Mononuclear cell (primary cell): Measurements from ENCODE around the gene KAT7. TPM values are rescaled to one million over a fixed set of nuclear protein-coding genes. Genes with fewer than 3 reads are reported as not detected.
"Not testable (repeated sequence)": the region's sequence is repeated elsewhere in the genome, so short reads cannot be mapped to it uniquely, and the experiment has no call there.

Experiments used
- H3K27me3 ChIP-seq: 2 replicates; pipeline ENCODE4 v1.6.0; 2011; ENCODE audit warnings: low read length, control low read depth; ENCODE audit not compliant: insufficient read depth
- H3K4me1 ChIP-seq: 2 replicates; pipeline ENCODE4 v1.5.1; 2011; ENCODE audit warnings: mild to moderate bottlenecking, low read length, control low read depth; ENCODE audit not compliant: insufficient read depth
- H3K4me3 ChIP-seq: 2 replicates; pipeline ENCODE4 v1.5.1; 2011; ENCODE audit warnings: mild to moderate bottlenecking, low read length, moderate library complexity
- H3K9me3 ChIP-seq: 2 replicates; pipeline ENCODE4 v1.5.1; 2011; ENCODE audit warnings: low read depth, mild to moderate bottlenecking, control low read depth, low read length
- total RNA-seq: library from RNA; depleted of rRNA; stranded (reverse); fragments of >200 nt; gene quantifications from one replicate; pipeline ENCODE4 v1.2.3, GENCODE V29; 2012

The KAT7 gene
- total RNA-seq, 1 donor: 133 TPM

DNA sequence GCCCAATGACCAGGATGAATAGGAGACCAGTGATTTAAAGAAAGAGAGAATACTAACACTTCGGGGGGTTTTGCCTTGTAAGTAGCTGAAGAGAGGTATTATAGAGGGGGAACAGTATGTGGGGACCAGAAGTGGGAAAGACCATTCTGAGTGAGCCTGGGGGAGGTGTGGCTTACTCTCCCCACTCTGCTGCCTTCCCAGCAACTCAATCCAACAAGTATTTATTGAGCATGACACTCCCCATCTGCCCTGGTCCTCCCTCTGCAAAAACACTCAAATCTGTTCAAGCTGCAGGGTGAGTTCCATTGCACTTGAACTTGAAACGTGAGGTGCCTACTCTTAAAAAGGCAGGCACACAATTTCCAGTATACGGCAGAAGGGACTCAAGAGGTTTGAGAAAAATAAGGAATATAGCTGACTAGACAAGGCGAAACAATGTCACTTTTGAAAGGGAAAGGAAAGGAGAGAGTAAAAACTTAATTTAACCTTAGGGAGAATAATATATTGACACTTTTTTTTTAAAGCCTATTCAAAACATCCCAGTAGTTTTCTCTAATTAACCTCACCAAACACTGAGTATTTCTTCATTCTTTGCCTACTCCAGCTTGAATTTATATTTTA lies 32.7 kb upstream of the KAT7 start:
- H3K27me3 ChIP-seq: no peaks in the 10 kb centered on the region
- no peaks in the 10 kb centered on the region for H3K9me3 ChIP-seq
- H3K4me1 ChIP-seq: peaks cover 75% of the 10 kb centered on the region
- H3K4me3 ChIP-seq: no peak overlapping the region

DNA sequence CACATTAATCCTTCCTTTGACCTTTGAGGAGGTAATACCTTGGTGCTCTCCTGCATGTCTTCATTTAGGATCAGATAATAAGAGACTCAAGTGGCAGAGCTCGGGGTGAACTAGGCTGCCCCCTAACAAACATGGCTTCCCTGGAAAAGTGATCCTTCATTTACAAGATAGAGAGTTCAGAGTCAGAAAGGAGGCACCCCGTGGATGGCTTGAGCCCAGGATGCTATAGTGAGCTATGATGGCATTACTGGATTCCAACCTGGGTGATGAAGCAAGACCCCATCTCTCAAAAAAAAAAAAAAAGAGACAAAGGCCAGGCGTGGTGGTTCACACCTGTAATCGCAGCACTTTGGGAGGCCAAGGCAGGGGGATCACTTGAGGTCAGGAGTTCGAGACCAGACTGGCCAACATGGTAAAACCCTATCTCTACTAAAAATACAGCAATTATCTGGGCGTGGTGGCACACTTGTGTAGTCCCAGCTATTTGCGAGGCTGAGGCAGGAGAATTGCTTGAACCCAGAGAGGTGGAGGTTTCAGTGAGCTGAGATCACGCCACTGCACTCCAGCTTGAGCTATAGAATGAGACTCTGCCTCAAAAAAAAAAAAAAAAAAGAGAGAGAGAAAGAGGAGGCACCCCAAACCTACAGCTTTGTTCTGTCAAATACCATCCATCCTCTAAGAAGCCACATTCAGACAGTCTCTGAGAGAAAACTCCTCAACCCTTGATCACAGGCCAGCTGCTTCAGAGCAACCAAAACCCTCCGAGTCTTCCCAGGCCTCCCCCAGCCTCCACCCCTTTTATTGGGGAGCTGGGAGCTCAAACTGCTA lies 31.9 kb upstream of the KAT7 start:
- peaks cover 83% of the 10 kb centered on the region for H3K4me1 ChIP-seq

DNA sequence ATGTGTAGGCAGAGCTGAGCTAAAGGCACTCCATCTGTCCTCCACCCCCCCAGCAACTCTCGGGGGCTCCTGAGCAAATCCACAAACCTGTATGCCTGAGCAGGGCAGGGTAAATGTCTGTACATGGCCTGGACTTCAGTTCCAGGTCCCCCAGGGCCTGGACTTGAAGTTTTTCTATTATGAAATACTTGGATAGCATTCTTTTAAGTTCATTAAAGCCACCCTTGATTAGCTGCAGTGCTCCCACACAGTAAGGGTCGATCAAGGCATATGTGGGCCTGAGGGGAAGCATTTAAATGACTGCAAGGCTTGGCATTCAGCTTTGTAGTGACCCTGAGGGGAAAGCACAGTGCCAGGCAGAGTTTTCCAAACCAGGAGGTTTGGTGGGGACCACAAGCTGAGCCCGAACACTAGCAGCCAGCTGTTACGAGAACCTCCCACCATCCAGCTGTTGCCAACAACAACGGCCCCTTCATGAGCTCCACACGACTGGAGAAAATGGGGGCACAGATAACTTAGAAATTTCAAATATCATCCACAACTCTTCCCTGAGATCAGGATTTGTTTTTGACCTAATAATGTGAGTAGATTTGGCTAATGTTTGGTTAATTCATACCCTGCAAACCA lies 31.2 kb upstream of the KAT7 start:
- Histone ChIP-seq H3K4me3 (no peak overlapping the region), H3K27me3 (no peaks in the 10 kb centered on the region), H3K4me1 (peaks cover 86% of the 10 kb centered on the region), H3K9me3 (no peaks in the 10 kb centered on the region)

More for the DNA sequence above, 31.9 kb upstream of the KAT7 start:
- Histone ChIP-seq H3K9me3 (no peaks in the 10 kb centered on the region), H3K4me3 (no peak overlapping the region), H3K27me3 (no peaks in the 10 kb centered on the region)

DNA sequence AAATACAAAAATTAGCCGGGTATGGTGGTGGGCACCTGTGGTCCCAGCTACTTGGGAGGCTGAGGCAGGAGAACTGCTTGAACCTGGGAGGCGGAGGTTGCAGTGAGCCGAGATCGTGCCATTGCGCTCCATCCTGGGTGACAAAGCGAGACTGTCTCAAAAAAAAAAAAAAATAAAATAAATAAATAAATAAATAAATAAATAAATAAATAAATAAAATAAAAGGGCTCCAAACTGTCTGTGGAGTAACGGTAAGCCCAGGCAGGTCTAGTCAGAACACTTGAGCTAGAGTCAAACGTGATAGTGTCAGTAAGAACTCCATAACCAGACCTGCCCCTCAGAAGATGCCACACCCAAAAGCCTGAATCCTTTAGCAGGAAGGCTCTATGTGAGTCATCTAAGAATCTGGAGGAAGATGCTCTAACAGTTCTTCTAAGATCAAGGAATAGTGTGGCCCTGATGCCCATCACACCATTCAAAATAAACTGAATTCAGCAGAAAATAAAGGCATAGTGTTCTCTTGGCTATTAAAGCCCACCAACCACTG lies 29.9 kb upstream of the KAT7 start:
- peaks cover 84% of the 10 kb centered on the region for H3K4me1 ChIP-seq
- not testable (repeated sequence) for H3K27me3 ChIP-seq, H3K4me3 ChIP-seq, H3K9me3 ChIP-seq

DNA sequence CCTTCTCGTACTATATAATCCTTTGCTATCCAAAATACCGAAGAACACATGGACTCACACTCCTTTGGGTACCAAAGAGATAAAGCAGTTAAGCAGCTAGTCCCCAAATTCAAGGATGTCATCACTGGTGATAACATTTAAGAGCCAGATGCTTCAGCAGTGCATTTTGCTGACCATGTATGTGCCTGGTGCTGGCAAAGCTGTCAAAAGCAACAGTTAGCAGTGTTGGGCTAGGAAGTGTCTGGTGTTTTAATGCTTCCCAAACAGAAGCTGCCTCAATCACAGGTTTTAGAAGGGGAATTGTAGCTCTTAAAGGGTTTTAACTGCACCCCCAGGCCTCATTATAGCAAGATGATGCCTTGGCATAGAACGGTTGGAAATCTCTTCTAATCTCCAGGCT lies 29.3 kb upstream of the KAT7 start:
- no peaks in the 10 kb centered on the region for H3K27me3 ChIP-seq
- H3K9me3 ChIP-seq: no peaks in the 10 kb centered on the region
- no peak overlapping the region for H3K4me3 ChIP-seq
- peaks cover 78% of the 10 kb centered on the region for H3K4me1 ChIP-seq

DNA sequence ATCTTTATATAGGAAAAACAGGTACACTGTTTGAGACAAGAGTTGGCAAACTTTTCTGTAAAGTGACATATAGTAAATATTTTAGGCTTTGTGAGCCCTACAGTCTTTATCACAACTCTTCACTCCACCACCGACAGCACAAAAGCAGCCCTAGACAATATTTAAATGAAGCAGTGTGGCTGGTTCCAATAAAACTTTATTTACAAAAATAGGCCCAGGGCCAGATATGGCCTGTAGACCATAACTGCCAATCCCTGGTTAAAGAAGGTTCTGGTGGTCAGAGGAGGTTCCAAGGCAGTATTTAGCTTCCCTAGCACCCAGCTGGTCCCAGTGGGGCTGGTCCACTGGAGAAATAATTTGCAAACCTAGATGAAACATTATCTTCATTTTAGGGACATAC lies 28.2 kb upstream of the KAT7 start:
- Histone ChIP-seq H3K27me3 (no peaks in the 10 kb centered on the region), H3K4me3 (no peak overlapping the region), H3K4me1 (peaks cover 73% of the 10 kb centered on the region), H3K9me3 (no peaks in the 10 kb centered on the region)

DNA sequence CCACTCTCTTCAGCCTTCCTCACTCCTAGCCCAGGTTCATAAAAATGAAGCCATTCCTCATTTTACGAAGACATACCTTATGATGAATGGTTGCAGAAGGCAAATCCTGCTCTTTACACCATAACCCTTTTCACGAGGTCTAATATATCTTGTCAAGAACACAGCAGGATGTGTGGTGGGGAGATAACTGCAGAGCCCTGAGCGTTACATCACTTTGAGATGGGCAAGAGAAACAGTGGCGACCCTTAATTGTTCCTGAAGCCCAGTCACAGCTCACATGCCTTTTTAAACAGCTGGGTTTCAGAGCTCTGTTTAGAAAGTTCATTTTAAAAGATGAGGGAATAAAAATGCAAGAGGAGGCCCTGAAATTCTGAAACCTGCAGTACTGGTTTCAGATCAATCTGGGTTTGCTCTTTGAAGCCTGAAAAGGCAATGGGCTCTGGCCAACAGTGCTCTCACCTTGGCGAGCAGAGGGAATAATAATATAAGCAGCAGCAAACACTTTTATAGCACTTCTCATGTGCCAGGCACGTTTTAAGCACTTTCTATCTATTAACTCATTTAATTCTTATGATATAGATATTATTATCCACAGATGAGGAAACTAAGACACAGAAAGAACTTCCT lies 27.4 kb upstream of the KAT7 start:
- Histone ChIP-seq H3K9me3 (no peaks in the 10 kb centered on the region), H3K4me1 (peaks cover 67% of the 10 kb centered on the region), H3K27me3 (no peaks in the 10 kb centered on the region), H3K4me3 (peak overlapping the region; percentile 4)

DNA sequence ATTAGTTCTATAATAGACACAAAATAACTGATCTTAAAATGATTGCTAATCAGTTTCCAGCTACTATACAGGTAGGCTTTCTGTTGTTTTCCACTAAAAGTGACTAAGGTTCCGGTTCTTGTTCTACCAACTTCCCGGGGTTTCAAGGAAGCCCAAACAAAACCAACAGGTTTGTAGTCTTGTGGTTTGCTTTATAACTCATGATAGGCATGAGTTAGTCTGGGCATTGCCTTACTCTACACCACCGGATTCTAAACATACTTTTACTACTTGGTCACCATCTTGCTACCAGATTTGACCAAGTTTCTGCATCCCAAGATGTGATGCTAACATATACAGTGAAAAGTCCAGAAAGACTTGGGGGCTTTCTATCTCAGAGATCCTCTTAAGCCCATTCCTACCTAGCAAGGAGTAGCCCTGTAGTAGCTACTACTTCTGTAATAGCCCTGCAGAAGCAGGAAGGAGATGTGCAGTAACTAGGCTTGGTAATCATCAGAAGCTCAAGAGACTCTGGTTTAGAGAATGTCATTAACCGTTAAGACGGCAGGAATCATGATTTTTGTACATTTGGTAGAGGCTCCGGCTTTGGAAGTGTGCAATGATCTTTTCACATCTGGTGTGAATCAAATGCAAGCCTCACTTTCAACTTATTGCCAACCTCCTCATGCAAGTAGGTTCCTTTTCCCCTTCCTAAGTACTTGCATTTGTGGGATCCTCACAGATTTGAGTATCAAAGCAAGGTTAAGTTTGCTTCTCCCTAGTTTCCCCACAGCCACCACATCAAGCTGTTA lies 26.1 kb upstream of the KAT7 start:
- Histone ChIP-seq H3K27me3 (no peaks in the 10 kb centered on the region), H3K9me3 (no peaks in the 10 kb centered on the region), H3K4me1 (peaks cover 56% of the 10 kb centered on the region), H3K4me3 (peak overlapping the region; percentile 55)

DNA sequence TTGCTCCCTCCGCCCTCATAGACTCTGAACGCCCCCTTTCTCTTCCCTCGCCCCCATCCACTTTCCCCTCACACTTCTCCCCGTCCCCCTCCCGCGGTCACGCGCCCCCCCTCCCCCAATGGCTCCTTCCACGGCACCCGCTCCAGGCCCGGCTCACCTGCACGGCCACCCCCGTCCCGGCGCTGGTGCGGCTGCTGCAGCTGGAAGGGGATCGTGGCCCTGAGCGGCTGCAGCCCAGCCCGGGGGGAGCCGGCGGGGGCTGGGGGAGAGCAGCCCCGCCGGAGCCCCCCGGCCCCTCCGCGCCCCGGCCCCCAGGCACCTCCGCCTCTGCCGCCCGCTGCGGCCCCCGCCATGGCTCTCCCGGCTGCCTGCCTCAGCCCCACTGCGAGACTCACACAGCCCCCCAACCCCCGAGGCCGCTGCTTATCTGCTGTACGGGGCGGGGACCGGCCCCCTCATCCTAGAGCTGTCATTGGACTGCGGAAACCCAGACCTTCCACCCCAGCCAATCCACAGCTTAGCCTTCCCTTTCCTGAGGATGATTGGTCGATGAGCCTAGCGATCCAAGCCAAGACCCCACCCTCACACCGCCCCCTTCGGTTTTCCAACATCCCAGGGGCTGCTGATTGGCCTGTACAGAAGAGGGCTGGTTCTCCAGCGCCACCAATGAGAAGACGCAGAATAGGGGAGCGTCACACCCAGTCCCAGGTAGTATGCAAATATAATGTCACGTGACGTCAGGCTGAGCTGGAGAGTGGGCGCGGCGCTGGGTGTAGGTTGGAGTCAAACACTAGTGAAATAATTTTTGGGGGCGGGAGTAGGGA lies 24.5 kb upstream of the KAT7 start, which contains the start of gene FAM117A:
TSS of gene FAM117A (minus strand) at position 397 of the 824 bp plus-strand sequence. CDS start at position 353, 44 bp downstream.
- Histone ChIP-seq H3K27me3 (no peaks in the 10 kb centered on the region), H3K4me3 (peak within 1 kb of the TSS; percentile 55), H3K4me1 (peaks cover 43% of the 10 kb centered on the region), H3K9me3 (no peaks in the 10 kb centered on the region)

DNA sequence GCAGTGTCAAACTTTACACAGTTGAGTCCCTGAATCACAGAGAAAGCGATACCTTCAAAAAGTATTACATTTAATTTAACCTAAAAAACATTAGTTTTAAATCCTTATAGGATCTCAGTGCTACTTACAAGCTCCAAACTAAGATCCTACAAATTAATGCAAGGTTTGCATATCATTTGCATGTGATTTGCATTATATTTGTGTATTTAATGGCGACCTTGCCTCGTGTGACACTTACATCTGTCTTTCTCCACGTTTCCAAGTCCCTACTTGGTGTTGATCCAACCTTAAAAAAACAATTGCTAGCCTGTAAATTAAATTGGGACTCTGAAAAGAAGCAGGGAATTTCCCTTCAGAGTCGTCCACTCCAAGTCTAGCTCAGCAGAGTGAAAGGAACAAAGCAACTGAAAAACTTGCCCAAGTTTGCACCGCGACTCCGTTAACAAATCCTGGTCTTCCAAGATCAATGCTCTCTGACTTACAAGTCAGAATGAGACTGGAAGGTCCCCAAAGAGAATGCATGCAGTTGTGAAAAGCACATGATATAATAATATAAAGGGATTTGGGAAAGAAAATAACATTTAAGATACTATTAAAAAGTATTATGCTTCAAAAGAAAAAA lies 23.8 kb upstream of the KAT7 start:
- H3K27me3 ChIP-seq: no peaks in the 10 kb centered on the region
- peak overlapping the region; percentile 55 for H3K4me3 ChIP-seq
- peaks cover 37% of the 10 kb centered on the region for H3K4me1 ChIP-seq
- no peaks in the 10 kb centered on the region for H3K9me3 ChIP-seq

DNA sequence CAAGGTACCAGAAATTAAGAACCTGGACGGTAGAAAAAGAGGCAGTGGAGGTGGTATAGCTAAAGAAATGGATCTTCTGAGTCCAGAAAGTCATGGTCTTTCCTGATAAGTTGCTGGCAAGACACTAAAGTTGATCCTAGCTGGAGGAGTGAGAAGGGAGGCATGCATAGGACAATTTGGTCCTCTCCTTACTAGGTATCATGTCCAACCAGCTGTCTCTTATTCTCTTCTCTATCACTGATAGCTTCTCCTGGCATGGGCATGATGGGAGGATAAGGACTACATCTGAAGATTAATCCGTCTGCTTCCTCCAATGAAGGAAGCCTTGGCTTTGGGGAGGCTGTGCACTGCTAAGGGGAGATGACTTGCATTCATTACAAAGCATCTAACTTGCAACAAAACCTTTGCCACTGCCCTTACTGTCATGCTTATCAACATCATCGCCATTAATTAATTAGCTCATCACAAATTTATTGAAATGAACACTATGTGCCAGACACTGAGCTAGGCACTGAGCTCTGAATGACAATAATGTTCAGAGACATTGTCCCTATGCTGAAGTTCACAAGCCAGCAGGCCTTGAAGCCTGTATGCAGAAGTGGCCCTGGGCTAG lies 21.5 kb upstream of the KAT7 start:
- Histone ChIP-seq H3K4me1 (peaks cover 13% of the 10 kb centered on the region), H3K27me3 (no peaks in the 10 kb centered on the region), H3K4me3 (no peak overlapping the region), H3K9me3 (no peaks in the 10 kb centered on the region)

DNA sequence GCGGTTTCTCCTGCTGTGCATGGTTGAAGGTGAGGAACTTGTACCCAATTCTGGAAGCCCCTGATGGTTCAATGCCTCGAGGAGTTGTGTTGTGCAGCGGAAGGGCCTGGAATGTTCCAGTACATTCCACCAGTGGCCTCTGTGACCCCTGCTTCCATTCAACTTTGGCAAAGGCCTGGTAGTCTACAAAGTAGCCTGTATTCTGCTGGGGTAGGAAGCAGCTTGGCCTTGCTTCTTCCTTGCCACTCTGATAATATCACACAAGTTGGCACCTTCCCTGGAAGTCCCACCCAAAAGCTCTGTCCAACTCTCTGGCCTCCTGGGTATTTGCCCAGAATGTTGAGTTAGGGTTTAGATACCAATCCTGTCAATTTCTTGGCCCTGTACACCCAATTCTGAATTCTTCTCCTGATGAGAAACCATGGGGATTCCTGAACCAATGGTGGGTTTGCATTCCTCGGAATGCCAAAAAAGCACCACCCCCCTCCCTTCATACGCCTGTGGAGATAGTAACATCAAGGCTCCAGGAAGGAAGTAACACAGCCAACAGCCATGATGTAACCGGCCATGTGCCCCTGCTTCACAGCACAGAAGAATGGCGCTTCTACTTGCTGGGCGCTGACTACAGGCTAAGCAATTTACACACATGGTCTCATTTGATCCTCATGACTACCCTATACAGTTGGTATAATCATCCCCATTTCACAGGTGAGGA lies 12.8 kb upstream of the KAT7 start:
- no peak overlapping the region for H3K4me3 ChIP-seq
- H3K27me3 ChIP-seq: no peaks in the 10 kb centered on the region
- no peaks in the 10 kb centered on the region for H3K9me3 ChIP-seq
- H3K4me1 ChIP-seq: peaks cover 11% of the 10 kb centered on the region
